Right hindlimb (tissue), 1 donor: ENCODE measurements around the gene EPHA6.

Experiments
- DNase-seq: peaks from one replicate; pipeline ENCODE4 v3.0.0-alpha.2; 2018

The EPHA6 gene

DNA sequence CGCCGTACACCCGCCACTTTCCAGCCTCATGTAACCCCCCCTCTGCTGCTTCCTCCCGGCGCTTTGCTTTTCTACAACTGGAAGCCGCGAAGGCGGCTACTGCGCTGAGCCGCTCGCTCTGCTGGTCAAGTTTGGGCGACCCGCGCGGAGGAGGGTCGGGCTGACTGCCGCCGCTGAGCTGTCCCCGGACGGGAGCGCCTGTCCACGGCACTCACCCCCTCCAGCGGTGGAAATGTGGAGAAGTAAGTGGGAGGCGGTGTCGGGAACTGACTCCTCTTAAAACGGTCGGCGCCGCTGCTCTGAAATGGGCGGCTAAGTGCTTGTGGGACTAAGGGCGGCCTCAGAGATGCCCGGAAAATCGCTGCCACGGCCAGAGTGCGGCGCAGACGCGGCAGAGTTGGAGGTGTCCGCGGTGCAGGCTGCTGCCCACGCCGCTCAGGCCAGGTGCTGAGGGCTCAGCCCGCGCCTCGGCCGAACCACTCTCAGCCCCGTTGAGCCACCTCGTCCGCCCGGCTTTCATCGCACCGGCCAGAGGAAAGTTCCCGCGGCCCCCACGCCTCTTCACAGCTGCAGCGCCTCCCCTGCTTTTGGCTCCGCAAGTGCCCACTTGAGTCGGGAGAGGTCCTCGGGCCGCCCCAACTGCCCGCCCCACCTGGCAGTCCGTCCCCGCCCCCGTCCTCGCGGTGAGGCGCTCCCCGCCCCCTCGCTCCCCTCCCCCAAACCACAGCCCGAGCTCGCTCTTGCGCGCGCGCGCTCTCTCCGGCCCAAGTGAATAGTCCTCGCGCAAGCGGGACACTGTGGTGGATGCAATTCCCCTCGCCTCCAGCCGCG lies at the start of gene EPHA6:
TSS of gene EPHA6 (plus strand) at position 775 of the 831 bp plus-strand sequence.
- DNase-seq = peak; percentile 80

DNA sequence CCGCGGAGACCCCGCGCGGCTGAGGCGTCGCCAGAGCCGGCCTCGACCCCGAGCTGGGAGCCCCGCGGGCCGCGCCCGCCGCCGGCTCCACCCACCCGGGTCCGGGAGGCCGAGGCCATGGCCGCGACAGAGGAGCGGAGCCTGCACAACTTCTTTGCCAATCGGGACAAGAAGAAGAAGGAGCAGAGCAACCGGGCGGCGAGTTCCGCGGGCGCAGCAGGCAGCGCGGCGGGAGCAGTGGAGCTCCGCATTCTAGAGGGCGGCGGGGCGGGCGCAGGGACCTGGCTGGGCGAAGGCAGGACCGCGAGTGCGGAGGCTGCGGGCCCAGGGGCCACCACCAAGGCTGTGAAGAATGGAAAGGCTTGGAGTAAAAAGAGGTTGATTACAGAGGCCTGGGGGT lies 37.6 kb upstream of the EPHA6 start:
- DNase-seq = no peak

DNA sequence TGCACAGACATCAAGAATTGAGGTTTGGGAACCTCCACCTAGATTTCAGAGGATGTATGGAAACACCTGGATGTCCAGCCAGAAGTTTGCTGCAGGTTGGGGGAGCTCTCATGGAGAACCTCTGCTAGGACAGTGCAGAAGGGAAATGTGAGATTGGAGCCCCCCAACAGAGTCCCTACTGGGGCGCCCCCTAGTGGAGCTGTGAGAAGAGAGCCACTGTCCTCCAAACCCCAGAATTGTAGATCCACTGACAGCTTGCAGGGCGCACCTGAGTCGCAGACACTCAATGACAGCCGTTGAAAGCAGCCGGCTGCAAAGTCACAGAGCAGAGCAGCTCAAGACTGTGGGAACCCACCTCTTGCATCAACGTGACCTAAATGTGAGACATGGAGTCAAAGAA lies 34.6 kb upstream of the EPHA6 start:
- no peak for DNase-seq

DNA sequence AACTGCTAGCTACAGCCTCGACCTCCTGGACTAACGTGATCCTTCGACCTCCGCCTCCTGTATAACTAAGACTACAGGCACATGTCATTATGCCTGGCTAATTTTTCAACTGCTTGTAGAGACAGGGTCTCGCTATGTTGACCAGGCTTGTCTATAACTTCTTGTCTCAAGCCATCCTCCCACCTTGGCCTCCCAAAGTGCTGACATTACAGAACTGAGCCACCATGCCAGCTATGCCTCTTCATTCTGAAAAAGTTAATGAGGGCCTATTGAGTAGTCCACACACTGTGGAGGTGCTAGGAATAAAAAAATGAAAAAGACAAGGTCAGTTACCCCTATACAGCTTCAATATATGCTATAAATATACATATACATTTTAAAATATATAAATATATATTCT lies 18.3 kb upstream of the EPHA6 start:
- no peak for DNase-seq

DNA sequence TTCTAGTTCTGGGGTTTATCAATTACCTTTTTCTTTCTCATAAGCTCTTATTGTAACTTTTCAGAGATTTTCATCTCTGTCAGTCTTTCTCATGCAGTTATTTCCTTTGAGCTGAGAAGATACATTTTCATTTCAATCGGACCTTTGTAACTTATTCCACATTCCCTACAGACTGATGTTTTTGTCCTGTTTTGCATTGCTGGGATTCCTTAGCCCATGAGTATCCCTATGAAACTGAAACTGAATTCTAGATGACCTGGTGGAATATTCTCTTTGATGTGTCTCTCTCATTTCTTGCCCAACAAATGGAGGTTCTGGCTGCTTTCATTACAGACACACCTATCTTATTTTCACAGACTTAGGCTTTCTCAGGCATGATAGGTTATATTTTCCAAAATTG lies 10.5 kb upstream of the EPHA6 start:
- no peak for DNase-seq

DNA sequence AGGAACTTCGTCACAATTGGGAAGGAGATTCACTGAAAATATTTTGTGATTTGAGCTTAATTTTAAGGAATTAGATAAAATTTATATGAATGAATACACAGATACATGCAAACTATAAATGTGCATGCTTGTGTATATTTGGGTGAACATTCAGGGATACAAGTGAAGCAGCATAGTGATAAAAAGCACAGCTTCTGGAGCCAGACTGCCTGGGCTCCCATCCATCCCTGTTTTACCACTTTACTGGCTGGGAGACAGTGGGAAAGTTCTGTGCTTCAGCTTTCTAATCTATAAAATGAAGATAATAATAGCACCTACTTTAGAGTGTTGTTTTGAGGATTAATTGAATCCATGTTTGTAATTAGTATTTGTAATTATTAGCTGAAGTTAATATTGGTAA lies 8.1 kb upstream of the EPHA6 start:
- DNase-seq = no peak

DNA sequence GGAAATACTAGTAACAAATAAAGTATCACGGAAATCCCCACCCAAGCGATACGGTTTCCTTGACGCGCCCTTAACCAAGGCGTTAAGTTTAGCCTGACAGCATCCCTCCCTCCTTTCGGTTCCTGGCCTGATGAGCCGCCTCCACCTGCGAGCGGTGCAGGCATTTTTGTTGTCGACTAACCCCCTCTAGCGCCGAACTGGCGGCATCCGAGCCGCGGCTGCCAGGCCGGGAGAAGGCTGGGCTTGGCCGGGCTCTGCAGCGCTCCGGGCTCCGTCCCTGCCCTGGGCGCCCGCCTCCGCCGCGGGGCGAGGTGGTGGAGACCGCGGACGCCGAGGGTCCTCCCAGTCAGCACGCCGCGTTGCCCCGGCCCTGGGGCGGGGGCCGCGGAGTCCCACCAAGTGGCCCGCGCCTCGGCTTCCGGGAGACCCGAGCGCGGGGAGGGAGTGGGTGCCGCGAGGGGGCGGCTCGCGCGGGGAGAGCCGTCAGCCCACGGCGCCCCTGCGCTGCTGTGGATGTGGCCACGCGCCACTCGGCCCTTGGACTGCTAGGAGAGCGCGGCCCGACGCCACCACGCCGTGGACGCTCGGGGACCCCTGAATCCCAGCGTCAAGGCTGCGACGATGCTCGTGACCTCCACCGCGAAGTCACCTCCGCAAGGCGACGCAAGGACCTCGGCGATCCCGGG lies 1.1 kb upstream of the EPHA6 start:
- DNase-seq = peak; percentile 90

DNA sequence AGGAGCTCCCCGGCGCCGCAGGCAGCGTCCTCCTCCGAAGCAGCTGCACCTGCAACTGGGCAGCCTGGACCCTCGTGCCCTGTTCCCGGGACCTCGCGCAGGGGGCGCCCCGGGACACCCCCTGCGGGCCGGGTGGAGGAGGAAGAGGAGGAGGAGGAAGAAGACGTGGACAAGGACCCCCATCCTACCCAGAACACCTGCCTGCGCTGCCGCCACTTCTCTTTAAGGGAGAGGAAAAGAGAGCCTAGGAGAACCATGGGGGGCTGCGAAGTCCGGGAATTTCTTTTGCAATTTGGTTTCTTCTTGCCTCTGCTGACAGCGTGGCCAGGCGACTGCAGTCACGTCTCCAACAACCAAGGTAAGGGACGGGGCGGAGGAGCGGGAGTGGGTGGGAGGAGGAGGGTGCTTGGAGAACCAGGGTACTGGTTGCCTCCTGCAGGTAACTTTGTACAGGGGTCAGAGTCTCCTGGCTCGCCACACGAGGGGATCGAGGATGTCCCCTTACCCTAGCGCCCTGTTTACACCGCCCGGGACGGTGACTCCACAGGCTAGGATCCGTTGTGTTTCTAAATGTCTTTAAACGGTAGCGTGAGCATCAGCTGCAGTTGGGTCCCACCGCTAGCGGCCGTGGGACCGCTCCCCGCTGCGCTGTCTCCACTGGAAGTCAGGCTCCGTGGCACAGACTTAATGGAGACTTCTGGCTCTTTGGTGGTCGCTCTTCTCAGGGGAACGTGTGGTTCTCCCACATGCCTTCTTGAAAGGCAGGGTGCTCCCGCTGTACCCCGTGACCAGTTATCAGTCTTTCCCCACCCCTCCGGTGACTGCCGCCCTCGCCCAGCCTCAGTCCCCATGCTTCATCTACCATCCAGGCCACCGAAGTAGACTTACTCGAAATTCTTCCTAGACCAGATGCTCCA lies 515 bp downstream of the EPHA6 start:
- DNase-seq = no peak

DNA sequence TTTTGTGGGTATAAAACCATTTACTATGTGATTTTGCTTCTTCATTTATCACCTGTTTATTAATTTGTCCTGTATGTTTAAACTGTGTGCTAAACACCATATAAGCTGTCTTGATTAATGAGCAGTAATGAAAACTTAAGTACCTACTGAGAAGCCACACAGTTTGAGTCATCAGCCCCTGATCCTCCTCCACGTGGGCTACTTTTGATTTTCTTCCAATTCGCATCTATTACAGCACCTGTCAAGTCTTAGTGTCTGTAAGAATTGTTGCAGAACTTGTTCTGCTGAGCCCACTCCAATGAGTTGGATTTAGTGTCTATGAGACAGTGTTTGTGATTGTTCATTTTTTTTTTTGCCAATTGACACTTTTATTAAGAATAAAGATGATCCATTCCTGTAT lies 16.8 kb downstream of the EPHA6 start:
- DNase-seq = no peak

DNA sequence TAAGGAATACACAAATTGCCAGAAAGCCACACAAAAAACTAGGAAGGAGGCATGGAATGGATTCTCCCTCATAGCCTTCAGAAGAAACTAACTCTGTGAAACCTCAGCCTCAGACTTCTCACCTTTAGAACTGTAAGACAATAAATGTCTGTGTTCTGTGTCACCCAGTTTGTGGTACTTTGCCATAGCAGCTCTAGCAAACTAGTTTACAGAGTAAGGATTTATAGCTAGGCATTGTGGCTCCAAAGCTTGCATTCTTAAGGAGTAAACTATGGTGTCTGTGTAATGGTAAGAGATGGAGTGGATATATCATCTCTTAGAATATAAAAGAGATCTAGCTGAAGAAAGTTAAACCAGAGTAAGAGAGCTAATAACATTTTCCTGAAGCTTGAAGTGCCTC lies 18.9 kb downstream of the EPHA6 start:
- DNase-seq = no peak

DNA sequence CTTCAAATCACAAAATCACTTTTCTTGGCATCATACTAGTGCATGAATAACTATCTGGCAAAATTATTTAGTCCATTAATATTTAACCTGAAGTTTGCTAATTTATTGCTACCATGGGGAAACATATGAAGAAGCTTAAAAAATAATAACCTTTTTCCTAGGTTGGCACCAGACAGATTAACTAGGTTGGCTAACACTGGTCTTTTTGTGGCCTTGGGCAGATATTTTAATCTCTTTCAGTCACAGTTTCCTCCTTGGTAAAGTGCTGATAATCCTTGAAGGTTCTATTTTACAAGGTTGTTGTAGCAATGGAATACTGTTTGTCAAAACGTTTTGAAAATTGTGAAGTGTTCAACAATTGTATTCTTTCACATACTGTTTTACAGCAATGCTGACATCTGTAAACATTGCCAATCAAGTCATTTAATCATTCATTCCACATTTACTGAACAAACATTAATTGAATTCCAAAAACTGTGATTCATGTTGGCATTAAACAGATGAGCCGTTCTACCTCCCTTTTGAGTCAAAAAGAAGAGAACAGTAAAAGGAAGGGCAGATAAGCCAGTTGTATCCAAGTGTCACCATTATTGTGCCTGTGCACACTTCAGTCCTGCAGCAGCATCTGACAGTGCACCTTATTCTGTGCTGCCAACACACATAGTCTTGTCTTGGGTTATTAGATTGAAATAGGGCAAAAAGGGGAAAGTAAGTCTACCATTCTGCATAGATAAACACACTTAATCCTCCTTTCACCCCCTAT lies 21.9 kb downstream of the EPHA6 start:
- no peak for DNase-seq

DNA sequence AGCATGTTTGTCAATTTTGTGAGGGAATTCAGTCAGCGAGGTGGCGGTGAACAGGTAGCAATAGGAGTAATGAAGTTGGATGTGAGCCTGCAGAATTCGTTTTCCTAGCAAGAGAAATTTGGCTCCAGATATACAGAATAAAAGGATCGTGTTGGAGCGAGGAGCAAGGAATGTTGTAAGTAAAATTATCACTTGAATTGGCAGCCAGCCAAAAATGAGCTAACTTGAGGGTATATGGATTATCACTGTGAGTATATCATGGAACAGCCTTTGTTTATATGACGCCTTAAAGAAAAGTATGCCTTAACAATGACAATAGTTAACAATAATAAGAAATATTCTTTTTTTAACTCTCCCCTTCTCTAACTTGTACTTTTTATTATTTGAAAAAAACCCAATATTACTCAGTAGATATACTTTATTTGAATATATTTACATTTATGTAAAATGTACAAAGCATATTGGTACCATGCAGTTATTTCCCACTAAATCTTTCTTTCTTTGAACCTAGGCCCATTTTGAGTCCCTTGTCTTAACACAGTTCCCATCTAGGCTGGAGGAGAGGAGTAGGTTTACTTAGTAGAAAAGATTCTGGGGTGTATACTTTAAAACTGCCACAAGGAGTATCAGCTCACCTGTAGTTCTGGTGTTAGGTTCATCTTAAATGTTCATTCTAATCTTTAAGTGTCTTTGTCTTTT lies 29.3 kb downstream of the EPHA6 start:
- no peak for DNase-seq

DNA sequence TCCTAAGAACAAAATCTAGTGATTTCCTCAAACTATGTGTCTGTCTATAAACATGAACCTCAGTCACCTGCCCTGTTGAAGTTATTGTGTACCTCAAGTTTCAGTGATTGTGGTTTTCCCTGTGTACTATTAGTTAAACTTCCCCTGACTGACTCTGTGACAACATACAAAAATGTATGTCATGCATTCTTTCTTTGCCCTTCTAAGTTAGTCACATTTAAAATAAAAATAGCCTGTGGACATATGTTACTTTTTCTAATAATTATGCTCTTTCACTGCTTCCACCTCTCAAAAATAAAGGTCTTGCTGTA lies 29.8 kb downstream of the EPHA6 start:
- no peak for DNase-seq

DNA sequence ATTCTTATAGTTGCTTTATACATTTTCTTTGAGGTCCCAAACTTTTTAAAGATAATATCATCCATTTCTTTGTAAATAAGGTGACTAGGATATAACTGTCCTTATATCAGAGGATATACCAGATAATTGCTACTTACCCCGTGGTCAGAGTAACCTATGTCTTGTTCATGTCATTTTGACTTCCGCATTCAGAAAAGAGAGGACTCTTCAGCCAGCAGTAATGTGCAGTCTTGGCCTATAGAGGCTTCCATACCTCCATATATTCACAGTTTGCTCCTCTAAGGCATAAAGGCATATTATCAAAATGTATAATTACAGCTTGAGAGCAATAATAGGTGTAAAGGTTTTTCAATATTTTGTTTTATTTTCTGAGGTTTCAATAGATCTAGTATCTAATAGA lies 38.5 kb downstream of the EPHA6 start:
- DNase-seq = no peak

DNA sequence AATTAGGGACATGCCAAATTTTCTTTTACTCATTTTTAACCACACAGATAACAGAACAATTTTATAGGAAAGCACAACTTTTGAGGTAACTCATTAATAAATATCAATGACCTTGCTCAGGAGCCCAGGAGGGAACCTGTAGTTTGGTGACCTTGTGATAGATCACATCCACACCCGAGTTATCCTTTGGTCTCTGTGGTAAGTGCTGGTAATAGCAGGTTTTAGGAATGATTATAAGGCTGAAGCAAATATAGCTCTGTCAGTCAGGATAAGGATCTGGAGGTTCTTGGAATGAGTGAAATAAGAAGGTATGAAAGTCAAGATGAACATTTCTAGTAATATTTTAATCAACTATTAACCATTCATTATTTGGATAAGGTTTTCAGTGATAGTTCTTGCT lies 46.5 kb downstream of the EPHA6 start:
- no peak for DNase-seq

DNA sequence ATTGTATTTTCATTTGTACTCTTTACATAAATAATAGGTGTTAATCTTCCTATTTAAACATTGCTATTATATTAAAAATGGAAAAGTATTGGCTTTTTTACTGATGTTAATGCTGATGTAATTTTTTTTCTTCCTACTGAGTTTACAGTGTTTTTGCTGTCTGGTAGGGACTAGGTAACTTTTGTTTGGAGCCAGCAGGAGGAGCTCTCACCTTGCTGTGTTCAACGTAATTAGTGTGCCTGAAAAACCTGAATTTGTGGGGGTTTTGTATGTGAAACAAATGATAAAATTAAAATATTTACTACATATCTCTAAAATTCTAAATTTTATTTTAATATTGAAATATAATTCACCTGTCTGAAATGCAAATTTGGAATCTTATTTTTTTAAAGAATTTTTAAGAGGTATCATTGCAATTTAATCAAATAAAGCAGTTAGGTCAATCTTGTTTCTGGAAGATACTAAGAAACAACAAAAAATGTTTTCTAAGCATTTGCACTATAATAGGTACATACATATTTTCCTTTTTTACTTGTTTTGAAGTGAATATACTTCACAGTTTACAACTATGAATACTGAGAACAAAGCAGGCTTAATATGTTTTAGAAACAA lies 48.8 kb downstream of the EPHA6 start:
- DNase-seq = peak; percentile 43

DNA sequence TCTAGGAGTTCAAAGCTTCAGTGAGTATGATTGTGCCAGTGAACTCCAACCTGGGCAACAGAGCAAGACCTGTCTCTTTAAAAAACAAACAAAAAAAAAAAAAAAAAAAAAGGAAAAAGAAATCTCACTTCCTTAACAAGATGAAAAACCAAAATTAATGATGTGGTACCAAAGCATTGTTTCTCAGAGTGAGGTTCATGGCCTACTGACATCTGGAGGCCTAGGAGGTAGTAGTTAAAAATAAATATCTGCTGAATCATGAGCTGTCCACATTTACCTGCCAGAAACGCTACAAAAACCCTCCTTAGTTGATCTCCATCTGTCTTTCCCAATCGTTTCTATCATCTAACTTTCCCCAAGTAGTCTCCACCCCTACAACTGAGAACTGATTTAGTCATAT lies 51.2 kb downstream of the EPHA6 start:
- no peak for DNase-seq

DNA sequence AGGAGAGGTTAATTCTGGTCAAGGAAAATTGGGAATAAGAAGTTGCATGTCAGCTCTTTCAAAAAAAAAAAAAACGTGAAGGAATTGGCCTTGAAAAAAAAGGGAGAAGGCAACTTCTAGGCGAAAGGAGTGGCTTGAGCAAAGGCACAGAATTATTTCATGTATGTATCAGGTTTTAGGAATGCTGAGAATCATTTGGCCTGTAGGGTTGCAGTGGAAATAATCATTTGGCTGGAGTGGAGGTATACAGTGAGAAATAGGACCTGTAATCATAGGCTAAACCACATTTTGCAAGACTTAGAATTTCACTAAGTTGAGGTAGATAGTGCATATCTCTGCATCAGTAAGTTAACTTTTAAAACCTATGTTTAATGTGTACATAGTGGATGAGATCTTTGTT lies 54.9 kb downstream of the EPHA6 start:
- no peak for DNase-seq

DNA sequence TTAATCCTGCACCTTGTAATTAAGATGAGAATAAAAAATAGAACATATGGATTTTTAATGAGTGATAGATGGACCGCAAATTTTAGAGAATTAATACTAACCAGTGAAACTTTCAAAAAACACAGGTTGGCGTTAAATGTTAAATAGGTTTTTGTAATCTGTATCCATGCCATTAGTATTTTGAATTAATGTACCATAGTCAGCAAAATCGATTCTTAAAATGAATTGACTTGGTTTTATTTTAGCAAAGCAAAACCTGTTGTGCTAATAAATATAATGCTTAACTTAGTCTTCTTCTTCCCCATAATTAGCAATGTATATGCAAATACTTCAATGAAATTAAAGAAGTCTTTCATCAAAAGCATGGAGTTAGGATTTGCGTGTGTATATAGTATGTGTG lies 63.1 kb downstream of the EPHA6 start:
- no peak for DNase-seq

DNA sequence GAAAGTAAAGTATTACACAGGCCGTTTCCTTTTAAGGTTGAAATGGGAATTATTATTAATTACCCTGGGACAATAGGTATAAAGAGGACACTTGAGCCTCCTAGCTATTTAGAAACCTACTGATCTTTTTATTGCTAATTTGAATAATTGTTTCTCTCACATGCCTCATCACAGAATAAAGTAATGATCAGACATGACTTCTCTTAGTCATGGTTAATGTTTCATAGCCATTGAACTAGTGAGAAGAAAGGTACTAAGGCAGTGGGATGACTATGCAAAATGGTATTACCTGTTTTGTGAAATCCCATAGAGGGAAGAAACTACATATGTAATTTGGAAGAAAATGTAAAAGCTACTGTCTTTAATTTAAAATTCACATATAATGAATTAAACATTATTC lies 85.6 kb downstream of the EPHA6 start:
- no peak for DNase-seq

DNA sequence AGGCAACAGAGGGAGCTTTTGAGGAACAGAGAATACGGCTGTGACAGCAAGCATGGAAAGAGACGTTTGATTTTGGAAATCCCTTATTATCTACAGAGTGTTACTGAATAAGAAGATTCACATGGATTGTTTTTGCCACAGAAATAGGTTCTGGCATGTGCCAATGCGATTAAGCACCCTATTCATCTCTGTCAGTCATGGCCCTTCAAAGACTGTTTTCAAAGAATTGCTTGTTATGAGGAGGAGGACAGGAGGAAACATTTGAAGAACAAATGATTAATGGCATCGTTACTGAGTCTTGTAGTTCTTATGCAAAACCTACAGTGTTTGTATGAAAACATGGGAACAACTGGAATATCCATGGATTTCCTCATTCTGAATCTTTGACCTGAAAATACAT lies 86.2 kb downstream of the EPHA6 start:
- DNase-seq = no peak

DNA sequence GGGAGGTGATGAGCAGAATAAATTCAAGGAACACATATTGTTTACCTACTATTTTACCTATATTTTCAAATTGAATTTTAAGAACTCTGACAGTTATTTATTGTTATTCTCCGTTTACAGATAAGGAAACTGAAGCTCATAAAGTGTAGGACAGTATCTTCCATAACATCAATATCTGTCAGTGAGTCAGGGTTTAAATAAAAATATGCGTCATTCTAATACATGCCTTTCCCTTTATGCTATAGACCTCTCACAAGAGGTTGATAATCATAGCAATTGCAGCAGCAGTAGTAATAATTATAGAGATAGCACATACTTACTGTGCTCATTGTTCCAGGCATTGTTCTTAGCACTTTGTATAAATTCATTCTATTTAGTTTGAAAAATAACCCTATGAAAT lies 101.1 kb downstream of the EPHA6 start:
- DNase-seq = no peak
